GM18505 (cell line): ENCODE measurements around the gene VARS1.
"Not testable (repeated sequence)": the region's sequence is repeated elsewhere in the genome, so short reads cannot be mapped to it uniquely, and the experiment has no call there.

Experiments used
- ATAC-seq: cut with Tn5 transposase; IDR thresholded peaks from one replicate; pipeline ENCODE4 v1.9.1; 2021; ENCODE audit not compliant: unreplicated experiment
- POLR2A ChIP-seq: IDR thresholded peaks from 4 replicates; pipeline ENCODE4 v1.6.1; 2011; ENCODE audit warnings: borderline replicate concordance; ENCODE audit not compliant: insufficient read depth, insufficient read length; ENCODE audit errors: extremely low read depth

Gene VARS1

GRCh38 chr6:31829633-31830283, 34.2 kb upstream of the VARS1 start:
- no peak for TF ChIP-seq POLR2A

GRCh38 chr6:31827286-31828079, 31.9 kb upstream of the VARS1 start, which contains the start of gene HSPA1B:
HSPA1B (plus strand) TSS chr6:31827738; CDS start chr6:31827951, 213 bp downstream.
- ATAC-seq, result peak; percentile 59
- TF ChIP-seq POLR2A, result peak; percentile 99

More at GRCh38 chr6:31829633-31830283, 34.2 kb upstream of the VARS1 start:
- no peak for ATAC-seq

DNA sequence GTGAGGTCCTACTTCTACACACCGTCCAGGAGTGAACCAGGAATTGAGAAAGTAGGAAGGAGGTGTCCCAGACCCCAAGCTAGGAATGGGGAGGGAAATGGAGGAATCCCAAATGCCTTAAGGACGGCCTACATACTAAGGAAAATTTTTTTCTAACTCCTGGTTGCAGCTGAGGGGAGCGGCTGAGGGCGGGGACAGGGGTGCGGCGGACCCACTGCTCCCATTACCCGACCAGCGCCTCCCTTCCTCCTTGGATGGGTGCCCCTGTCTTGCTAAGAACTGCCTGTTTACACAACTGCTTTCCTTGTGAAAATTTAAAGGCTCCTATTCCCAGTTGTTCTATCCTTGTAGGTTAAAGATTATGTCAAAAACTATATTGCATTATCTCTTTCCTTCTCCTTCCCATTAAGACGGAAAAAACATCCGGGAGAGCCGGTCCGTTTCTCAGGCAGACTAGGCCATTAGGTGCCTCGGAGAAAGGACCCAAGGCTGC, 31.3 kb upstream of the VARS1 start:
- no peak for TF ChIP-seq POLR2A
- ATAC-seq, result no peak

GRCh38 chr6:31825553-31825952, 30.0 kb upstream of the VARS1 start:
- no peak for ATAC-seq
- TF ChIP-seq POLR2A, result no peak

DNA sequence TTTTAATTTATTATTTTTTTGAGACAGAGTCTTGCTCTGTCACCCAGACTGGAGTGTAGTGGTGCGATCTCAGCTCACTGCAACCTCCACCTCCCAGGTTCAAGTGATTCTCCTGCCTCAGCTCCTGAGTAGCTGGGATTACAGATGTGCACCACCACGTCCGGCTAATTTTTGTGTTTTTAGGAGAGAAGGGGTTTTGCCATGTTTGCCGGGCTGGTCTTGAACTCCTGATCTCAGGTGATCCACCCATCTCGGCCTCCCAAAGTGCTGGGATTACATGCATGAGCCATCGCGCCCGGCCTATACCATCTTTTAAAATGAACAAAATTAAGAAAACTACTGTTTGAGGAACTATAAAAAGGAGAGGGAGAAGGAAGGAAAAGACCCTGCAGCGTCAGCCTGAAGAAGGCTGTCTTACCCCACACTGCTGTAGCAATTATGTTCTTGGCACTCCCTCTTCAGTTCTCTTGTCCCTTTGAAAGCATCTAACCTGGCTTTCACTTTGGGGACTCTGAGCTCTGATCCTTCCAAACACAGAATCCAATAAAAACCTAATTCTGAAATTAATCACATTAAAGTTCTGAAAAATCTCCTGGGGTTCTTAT, 28.1 kb upstream of the VARS1 start:
- not testable (repeated sequence) for ATAC-seq

DNA sequence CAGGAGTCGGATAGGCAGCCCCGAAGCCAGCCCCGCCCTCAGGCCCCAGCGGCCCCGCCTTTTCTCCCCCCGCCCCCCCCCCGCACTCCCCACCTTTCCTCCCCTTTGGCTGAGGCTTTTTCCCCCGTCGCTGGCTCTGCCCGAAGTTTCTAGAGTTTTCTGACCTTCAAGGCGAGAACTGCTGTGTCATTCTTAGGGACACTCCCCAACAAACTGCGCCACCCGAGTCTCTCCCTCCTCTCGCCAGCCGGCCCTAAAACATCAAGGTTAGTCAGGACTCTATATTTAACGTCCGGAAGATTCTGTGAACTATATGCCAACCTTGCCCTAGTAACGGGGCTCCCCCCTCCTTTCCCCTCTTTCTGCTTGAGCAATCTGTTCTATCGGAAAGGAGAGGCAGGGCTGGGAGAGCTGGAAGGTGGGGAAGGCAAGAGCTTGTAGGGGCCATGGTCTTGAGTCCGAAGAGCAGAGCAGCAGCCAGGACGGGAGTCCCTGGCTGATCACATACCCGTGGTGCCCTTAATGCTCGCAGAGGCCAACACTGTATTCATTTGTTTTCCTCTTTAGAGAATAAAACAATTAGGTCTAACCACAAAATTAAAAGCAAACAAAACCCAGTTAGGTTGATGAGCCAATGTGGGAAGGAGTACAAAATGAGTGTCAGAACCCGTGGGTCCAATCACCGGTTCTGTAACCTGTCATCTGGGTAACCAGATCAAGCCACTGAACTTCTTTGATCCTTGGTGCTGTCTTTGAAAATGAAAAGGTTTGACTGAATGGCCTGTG, 26.7 kb upstream of the VARS1 start:
- peak; percentile 41 for ATAC-seq
- TF ChIP-seq POLR2A, result no peak

GRCh38 chr6:31821301-31822035, 25.9 kb upstream of the VARS1 start:
- ATAC-seq, result peak; percentile 29
- TF ChIP-seq POLR2A, result peak; percentile 91

GRCh38 chr6:31820399-31820798, 24.8 kb upstream of the VARS1 start:
- ATAC-seq, result not testable (repeated sequence)

GRCh38 chr6:31819871-31820299, 24.3 kb upstream of the VARS1 start:
- TF ChIP-seq POLR2A, result no peak

GRCh38 chr6:31817929-31818511, 22.5 kb upstream of the VARS1 start:
- ATAC-seq, result not testable (repeated sequence)

More at GRCh38 chr6:31819871-31820299, 24.3 kb upstream of the VARS1 start:
- ATAC-seq, result no peak

DNA sequence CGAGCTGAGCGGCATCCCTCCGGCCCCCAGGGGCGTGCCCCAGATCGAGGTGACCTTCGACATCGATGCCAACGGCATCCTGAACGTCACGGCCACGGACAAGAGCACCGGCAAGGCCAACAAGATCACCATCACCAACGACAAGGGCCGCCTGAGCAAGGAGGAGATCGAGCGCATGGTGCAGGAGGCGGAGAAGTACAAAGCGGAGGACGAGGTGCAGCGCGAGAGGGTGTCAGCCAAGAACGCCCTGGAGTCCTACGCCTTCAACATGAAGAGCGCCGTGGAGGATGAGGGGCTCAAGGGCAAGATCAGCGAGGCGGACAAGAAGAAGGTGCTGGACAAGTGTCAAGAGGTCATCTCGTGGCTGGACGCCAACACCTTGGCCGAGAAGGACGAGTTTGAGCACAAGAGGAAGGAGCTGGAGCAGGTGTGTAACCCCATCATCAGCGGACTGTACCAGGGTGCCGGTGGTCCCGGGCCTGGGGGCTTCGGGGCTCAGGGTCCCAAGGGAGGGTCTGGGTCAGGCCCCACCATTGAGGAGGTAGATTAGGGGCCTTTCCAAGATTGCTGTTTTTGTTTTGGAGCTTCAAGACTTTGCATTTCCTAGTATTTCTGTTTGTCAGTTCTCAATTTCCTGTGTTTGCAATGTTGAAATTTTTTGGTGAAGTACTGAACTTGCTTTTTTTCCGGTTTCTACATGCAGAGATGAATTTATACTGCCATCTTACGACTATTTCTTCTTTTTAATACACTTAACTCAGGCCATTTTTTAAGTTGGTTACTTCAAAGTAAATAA, 21.8 kb upstream of the VARS1 start:
- not testable (repeated sequence) for ATAC-seq
